ACHN (cell line): ENCODE measurements around the gene PYGB.

Experiments used
- DNase-seq: peaks from one replicate; pipeline ENCODE4 v3.0.0-alpha.2; 2015
- in situ Hi-C: cut with HindIII; loops from 2 replicates; pipeline ENCODE4 v1.10.0; 2017; ENCODE audit warnings: low sequenced_read_pairs, low pct_ligation_motif_present, low pct_unique_long_range_greater_than_20kb

The PYGB gene

GRCh38 chr20:25242231-25242630 lies 5.7 kb upstream of the PYGB start:
- DNase-seq, result no peak
- in situ Hi-C loops, result no loop called here

GRCh38 chr20:25243416-25243979 lies 4.4 kb upstream of the PYGB start:
- DNase-seq, result no peak

GRCh38 chr20:25244976-25245375 lies 2.9 kb upstream of the PYGB start:
- no peak for DNase-seq
- in situ Hi-C loops, result no loop called here

More at GRCh38 chr20:25243416-25243979, 4.4 kb upstream of the PYGB start:
- in situ Hi-C loops, result no loop called here

DNA sequence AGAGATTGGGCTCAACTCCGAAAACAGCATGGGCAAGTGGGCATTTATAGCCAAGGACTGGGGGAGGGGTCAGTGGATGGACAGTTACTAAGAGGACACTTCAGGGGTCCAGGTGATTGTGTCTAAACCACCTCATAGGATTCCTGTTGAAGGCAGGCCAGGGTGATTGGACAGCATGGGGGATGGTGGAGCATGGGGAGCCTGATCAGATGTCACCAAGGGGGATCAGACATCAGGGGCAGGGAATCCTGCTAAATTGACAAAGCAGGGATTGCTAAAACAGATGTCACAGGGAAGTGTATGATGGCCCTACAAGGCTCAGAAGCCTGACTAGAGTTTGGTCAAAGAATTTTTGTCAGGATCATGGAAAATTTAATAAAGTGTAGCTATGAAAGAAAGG lies 2.4 kb upstream of the PYGB start:
- in situ Hi-C loops, result no loop called here
- no peak for DNase-seq

- DNase-seq, result no peak
- in situ Hi-C loops, result no loop called here
Measured at GRCh38 chr20:25246182-25246999, 1.5 kb upstream of the PYGB start.

DNA sequence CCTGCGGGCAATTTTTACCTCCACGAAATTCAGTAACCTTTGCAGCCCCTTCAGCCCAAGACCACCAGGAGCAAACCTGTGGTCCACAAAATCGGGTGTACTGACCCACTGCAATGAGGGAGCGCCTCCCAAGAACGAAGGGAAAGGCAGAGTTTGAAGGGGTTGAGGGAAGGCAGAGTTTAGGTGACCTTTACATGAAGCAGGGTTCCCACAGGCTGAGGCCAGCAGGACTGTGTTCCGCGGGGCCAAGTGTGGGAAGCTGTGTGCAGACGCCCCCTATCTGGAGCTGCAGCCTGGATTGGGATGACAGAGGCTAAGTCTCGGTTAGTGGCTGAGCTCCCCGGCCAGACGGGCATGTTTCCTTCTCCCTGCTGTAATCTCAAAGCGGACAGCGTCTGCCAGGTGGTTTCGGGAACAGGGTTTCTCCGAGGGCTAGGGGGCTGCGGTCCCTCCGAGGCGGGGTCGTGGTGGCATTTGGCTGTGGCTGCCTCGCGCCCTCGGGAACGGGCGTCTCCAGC lies 826 bp upstream of the PYGB start:
- peak; percentile 74 for DNase-seq
- in situ Hi-C loops, result no loop called here

DNA sequence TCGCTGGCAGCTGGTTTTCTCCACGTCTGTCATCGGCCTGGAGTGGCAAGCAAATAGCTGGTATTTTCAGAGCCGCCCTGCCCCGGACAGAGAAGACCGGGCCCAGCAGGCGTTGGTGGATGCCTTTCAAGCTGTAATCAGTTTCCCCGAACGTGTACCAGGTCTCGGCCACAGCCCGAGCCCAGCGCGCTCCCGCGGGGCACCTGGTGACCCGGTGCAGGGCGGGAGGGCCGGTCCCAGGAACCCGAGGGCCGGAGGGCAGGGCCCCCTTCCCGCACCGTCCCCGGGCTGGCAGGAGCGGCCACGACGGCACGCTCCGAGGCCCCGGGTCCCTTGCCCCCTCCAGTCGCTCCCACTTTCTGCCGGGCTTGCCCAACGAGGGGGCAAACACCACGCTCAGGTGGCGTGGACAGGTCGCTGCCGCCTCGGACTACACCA lies 348 bp upstream of the PYGB start:
- in situ Hi-C loops, result no loop called here
- no peak for DNase-seq

- in situ Hi-C loops, result no loop called here
- no peak for DNase-seq
Measured at GRCh38 chr20:25248786-25249172, 894 bp downstream of the PYGB start.

DNA sequence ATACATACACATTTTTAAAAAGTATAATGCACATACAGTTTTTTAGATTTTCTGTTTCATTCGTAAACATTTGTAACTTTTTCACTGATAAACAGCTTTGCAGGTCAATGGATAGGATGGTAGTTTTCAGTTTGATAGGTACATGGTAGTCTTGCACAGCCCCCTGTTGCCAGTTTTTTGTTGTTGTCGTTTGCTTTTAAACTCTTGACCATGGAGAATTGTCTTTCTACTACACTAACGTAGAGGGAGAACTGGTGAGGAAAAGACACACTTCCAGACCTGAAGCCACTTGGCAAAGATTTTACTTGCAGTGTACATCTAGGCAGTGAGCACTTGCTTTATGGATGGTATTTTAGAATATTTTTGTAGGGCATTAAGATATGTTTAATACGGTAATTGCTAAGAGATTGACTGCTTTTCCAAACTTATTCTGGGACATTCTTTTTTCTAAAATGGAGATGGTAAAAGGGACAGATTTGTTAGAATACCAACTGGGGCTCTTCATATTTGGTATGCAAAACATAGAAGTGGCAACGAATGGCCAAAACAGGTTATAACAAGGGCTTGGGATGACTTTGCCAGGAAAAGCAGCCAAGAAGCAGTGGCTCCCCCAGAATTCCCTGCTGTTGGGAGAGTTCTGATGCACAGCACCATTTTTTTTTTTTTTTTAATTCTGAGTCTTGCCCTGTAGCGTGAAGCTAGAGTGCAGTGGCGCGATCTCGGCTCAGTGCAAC lies 1.5 kb downstream of the PYGB start:
- in situ Hi-C loops, result no loop called here
- DNase-seq, result no peak

- in situ Hi-C loops, result no loop called here
- DNase-seq, result no peak
Measured at GRCh38 chr20:25250508-25250907, 2.6 kb downstream of the PYGB start.

GRCh38 chr20:25251019-25251418 lies 3.1 kb downstream of the PYGB start:
- DNase-seq, result no peak
- in situ Hi-C loops, result no loop called here

- in situ Hi-C loops, result no loop called here
Measured at GRCh38 chr20:25251558-25251957, 3.7 kb downstream of the PYGB start.

DNA sequence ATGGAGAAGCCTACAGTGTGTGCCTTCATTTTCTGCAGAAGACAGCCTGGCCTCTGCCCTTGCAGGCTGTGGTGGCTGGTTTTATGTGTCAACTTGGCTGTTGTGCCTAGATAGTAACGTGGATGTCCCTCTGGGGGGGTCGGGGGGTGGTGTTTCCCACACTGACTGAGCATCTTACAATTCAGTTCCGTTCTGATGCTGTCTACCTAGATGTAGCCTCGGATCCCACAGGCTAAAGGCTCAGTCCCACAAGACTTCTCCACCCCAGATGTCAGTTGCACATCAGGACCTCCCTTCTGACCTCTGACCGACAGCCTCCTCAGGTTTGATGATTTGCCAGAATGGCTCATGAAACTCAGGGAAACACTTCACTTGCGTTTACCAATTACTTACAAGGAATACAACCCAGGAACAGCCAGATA lies 4.4 kb downstream of the PYGB start:
- in situ Hi-C loops, result no loop called here
- DNase-seq, result no peak

More at GRCh38 chr20:25251558-25251957, 3.7 kb downstream of the PYGB start:
- no peak for DNase-seq

DNA sequence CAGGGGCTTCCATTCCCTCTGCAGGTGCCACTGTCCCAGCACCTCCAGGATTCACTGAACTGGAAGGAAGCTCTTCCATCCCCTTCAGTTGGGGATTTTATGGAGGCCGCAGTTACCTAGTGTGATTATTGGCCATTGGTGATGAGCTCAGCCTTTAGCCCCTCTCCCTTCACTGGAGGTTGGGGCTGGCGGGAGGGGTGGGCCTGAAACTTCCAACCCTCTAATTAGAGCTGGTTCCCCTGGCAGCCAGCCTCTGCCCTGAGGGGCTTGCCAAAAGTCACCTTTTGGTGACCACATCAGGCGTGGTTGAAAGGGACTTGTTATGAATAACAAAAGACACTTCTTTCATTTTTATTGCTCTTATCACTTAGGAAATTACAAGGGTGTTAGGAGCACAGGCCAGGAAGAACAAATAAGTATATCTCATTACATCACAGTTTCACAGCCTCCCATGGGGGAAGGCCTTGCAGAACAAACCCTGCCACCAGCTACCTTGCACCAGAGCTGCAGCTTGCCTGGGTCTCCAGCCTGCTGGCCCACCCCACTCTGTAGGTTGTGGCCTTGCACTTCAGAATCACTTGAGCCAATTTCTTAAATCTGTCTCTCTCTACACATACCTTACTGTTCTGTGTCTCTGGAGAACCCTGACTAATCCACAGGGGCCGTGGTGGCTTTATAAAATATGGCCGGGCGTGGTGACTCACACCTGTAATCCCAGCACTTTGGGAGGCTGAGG lies 5.0 kb downstream of the PYGB start:
- DNase-seq, result no peak
- in situ Hi-C loops, result no loop called here

- in situ Hi-C loops, result no loop called here
Measured at GRCh38 chr20:25253606-25254275, 5.9 kb downstream of the PYGB start.

DNA sequence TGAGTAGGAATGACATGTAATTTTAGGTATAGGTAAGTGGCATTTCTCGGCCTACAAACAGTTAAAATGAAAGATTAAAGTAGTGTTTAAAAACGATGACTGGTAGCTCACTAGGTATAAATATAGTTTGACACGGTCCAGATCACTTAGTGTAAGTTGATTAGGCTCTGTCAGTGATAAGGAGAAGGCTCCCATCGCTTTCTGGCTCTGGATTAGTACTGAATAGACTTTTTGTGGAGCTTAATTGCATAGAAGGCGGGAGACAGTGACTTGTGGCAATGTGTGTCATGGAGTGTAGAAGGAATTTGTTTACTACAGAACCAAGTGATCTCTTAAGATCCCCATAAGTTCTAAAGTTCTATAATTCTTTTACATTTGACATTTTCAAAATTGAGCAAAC lies 6.7 kb downstream of the PYGB start:
- DNase-seq, result no peak
- in situ Hi-C loops, result no loop called here

More at GRCh38 chr20:25253606-25254275, 5.9 kb downstream of the PYGB start:
- peak; percentile 66 for DNase-seq

- DNase-seq, result peak; percentile 36
- in situ Hi-C loops, result no loop called here
Measured at GRCh38 chr20:25254986-25255680, 7.2 kb downstream of the PYGB start.
